NCI-H526 treated with DMSO at 0.1 percent for 48 hours (cell line): ENCODE results near the gene GPA33.
"Not testable (repeated sequence)": the region's sequence is repeated elsewhere in the genome, so short reads cannot be mapped to it uniquely, and the experiment has no call there.

ENCODE experiments used
- DNase-seq: peaks from one replicate; lab custom pipeline; 2025; lab: John Stamatoyannopoulos, UW

GPA33 gene

GRCh38 chr1:167056529-167057231, 33.5 kb downstream of the GPA33 start:
- DNase-seq: no peak

GRCh38 chr1:167054946-167055630, 35.1 kb downstream of the GPA33 start:
- DNase-seq: no peak

- no peak for DNase-seq
Measured at GRCh38 chr1:167054531-167054930, 35.6 kb downstream of the GPA33 start.

GRCh38 chr1:167052389-167052788, 37.8 kb downstream of the GPA33 start:
- DNase-seq: peak; percentile 31

GRCh38 chr1:167051907-167052306, 38.3 kb downstream of the GPA33 start:
- no peak for DNase-seq

GRCh38 chr1:167043752-167044488, 46.3 kb downstream of the GPA33 start:
- DNase-seq: peak; percentile 86

- no peak for DNase-seq
Measured at GRCh38 chr1:167033646-167034045, 56.5 kb downstream of the GPA33 start.

- not testable (repeated sequence) for DNase-seq
Measured at GRCh38 chr1:167029553-167029952, 60.6 kb downstream of the GPA33 start.

GRCh38 chr1:167022384-167022783, 67.8 kb downstream of the GPA33 start:
- no peak for DNase-seq

GRCh38 chr1:167016100-167016750, 74.0 kb downstream of the GPA33 start:
- no peak for DNase-seq

- no peak for DNase-seq
Measured at GRCh38 chr1:167013108-167013929, 76.9 kb downstream of the GPA33 start.

GRCh38 chr1:167012570-167012969, 77.6 kb downstream of the GPA33 start:
- no peak for DNase-seq

GRCh38 chr1:167011560-167012191, 78.5 kb downstream of the GPA33 start:
- no peak for DNase-seq

- DNase-seq: no peak
Measured at GRCh38 chr1:167003711-167004110, 86.5 kb downstream of the GPA33 start.
